Calu3 (cell line): Measurements from ENCODE around the gene TBKBP1. TPM values are rescaled to one million over a fixed set of nuclear protein-coding genes. Genes with fewer than 3 reads are reported as not detected.
A peak's percentile ranks its signal among the peaks of the same experiment; 100 is the strongest.

ENCODE experiments used
- BruUV-seq: library from RNA; stranded (reverse); fragments of 400-500 nt; replicated peaks from 2 replicates; lab custom pipeline; 2021; lab: Mats Ljungman, UMichigan
- CTCF ChIA-PET: fragments of 300-600 bp; sonication (Branson Sonifier 250); formaldehyde crosslinking; loops from one replicate; lab custom pipeline; 2022; ENCODE audit warnings: antibody characterized with exemption; lab: Charles Lee
- DNase-seq: peaks from one replicate; pipeline ENCODE4 v3.0.0; 2022
- H3K27ac Mint-ChIP-seq: one replicate; pipeline ENCODE4 v1.8.0; 2022; ENCODE audit warnings: mixed read lengths; ENCODE audit not compliant: unreplicated experiment
- H3K27me3 Mint-ChIP-seq: one replicate; pipeline ENCODE4 v1.8.0; 2022; ENCODE audit warnings: mixed read lengths; ENCODE audit not compliant: unreplicated experiment
- H3K36me3 Mint-ChIP-seq: one replicate; pipeline ENCODE4 v1.8.0; 2022; ENCODE audit warnings: mild to moderate bottlenecking, moderate library complexity, mixed read lengths; ENCODE audit not compliant: insufficient read depth, unreplicated experiment
- H3K4me1 Mint-ChIP-seq: one replicate; pipeline ENCODE4 v1.8.0; 2022; ENCODE audit warnings: mild to moderate bottlenecking, low read depth, mixed read lengths; ENCODE audit not compliant: unreplicated experiment
- H3K4me3 Mint-ChIP-seq: one replicate; pipeline ENCODE4 v1.8.0; 2022; ENCODE audit warnings: mild to moderate bottlenecking, low read depth, moderate library complexity, mixed read lengths; ENCODE audit not compliant: unreplicated experiment
- H3K9me3 Mint-ChIP-seq: one replicate; pipeline ENCODE4 v1.8.0; 2022; ENCODE audit warnings: low read depth, mixed read lengths; ENCODE audit not compliant: unreplicated experiment
- intact Hi-C: fragments of 100-400 bp; cut with micrococcal nuclease; formaldehyde crosslinking; loops from one replicate; pipeline ENCODE4 v1.10.0; 2022; ENCODE audit not compliant: unreplicated experiment
- total RNA-seq: library from RNA; stranded (reverse); gene quantifications from 2 replicates; pipeline ENCODE4 v1.2.3, GENCODE V29; 2022
- TF ChIP-seq, protein P1 (sequence below): fragments of 200-600 bp; IDR thresholded peaks from one replicate; pipeline ENCODE4 v1.8.0; 2022; ENCODE audit warnings: antibody characterized with exemption; ENCODE audit not compliant: unreplicated experiment

The TBKBP1 gene
- total RNA-seq, 1 experiment from 2014 or later: 6.4 TPM

DNA sequence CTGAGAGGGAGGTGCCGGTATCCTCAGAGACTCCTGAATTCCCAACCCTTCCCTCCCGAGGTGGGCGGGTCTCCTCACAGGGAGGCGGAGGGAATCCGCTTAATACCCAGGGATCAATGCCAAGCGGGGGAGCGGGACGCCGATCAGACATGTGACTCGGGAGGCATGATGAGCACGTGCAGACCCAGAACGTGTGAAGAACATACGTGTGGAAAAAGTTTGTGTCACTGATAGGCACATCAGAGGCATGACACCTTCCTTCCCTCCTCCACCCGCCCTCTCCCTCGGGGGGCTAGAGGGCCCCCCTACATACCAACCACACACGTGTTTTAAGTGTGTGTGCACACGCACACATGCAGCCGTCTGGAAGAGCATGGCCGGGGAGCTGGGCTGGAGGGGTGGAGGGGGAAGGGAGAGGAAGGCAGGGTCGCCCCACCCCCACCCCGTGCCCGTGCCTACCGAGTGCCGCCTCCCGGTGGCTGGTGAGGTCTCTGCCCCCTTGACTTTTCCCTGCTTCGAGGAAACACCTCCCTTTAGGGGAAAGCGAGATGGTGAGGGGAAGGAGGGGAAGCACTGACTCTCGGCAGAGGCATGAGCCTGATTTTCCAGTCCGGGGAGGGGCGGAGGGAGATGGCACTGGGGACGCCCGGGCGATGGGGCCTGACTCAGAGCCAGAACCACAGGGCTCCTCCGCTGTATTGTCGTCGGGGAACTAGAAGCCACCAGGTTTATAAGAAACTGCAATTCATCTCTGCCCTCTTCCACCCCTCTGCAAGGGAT lies 27.0 kb downstream of the TBKBP1 start:
- peaks cover 4% of the 10 kb centered on the region for H3K36me3 Mint-ChIP-seq
- H3K27ac Mint-ChIP-seq: no peak overlapping the region
- intact Hi-C loops: no loop called here
- no peak overlapping the region for H3K4me3 Mint-ChIP-seq
- CTCF ChIA-PET: no interaction called here
- DNase-seq: peak; percentile 72
- H3K9me3 Mint-ChIP-seq: no peaks in the 10 kb centered on the region
- H3K27me3 Mint-ChIP-seq: peaks cover 100% of the 10 kb centered on the region
- peaks cover 21% of the 10 kb centered on the region for H3K4me1 Mint-ChIP-seq
- TF ChIP-seq, protein P1, sequence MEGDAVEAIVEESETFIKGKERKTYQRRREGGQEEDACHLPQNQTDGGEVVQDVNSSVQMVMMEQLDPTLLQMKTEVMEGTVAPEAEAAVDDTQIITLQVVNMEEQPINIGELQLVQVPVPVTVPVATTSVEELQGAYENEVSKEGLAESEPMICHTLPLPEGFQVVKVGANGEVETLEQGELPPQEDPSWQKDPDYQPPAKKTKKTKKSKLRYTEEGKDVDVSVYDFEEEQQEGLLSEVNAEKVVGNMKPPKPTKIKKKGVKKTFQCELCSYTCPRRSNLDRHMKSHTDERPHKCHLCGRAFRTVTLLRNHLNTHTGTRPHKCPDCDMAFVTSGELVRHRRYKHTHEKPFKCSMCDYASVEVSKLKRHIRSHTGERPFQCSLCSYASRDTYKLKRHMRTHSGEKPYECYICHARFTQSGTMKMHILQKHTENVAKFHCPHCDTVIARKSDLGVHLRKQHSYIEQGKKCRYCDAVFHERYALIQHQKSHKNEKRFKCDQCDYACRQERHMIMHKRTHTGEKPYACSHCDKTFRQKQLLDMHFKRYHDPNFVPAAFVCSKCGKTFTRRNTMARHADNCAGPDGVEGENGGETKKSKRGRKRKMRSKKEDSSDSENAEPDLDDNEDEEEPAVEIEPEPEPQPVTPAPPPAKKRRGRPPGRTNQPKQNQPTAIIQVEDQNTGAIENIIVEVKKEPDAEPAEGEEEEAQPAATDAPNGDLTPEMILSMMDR: no peak
- BruUV-seq: no TSS peak

DNA sequence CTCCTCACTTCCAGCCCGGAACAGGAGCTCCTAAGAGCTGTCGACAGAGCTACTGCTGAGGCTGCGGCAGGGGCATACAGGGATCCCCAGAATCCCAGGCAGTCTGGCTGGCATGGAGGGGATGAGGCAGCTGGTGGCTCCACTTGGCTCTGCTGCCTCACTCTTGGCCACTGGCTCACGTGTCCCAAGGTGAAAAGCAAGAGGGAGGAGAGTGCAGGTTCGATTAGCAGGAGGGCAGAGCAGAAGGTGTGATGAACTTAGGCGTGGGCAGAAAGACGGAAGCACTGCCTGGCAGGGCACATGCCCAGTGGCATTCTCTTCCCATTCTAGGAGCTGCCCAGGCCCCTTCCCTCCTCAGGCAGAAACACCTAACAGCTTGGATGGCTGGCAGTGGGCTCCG lies 27.8 kb downstream of the TBKBP1 start:
- CTCF ChIA-PET: interaction anchor here (0.6 kb wide), 1 partner anchor 67 kb away, joined by 4 read pairs; no protein-coding TSS in a partner anchor
- peaks cover 4% of the 10 kb centered on the region for H3K36me3 Mint-ChIP-seq
- H3K4me1 Mint-ChIP-seq: peaks cover 21% of the 10 kb centered on the region
- H3K27me3 Mint-ChIP-seq: peaks cover 100% of the 10 kb centered on the region
- H3K4me3 Mint-ChIP-seq: no peak overlapping the region
- BruUV-seq: no TSS peak
- H3K27ac Mint-ChIP-seq: no peak overlapping the region
- intact Hi-C loops: no loop called here
- TF ChIP-seq, protein P1: no peak
- no peak for DNase-seq
- no peaks in the 10 kb centered on the region for H3K9me3 Mint-ChIP-seq

DNA sequence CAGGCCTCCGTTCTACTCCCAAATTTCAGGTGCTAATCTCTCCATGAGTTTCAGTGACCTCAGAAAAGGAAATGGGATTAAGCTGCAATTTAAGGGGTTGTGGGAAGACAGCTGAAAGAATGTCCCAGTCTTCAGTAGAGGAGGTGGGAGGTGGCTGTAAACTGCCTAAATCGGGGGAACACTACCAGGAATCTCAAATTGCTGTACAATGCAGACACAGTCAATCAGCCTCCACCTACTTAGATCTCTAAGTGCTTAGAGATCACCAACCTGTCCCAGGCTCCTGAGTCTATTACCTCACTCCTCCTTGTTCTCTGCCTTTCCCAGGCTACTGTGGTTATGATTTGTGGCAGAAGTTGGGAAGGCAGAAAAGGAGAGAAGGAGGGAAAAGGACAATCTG lies 30.7 kb downstream of the TBKBP1 start:
- Mint-ChIP-seq H3K27ac (no peak overlapping the region), H3K27me3 (peaks cover 100% of the 10 kb centered on the region), H3K4me3 (no peak overlapping the region), H3K9me3 (no peaks in the 10 kb centered on the region), H3K4me1 (no peaks in the 10 kb centered on the region), H3K36me3 (peaks cover 4% of the 10 kb centered on the region)
- DNase-seq: no peak
- no TSS peak for BruUV-seq
- CTCF ChIA-PET: interaction anchor here (1.0 kb wide), 1 partner anchor 8 kb away, joined by 3 read pairs; the partner anchor contains the start of gene TBX21
- intact Hi-C loops: no loop called here
- TF ChIP-seq, protein P1: no peak

DNA sequence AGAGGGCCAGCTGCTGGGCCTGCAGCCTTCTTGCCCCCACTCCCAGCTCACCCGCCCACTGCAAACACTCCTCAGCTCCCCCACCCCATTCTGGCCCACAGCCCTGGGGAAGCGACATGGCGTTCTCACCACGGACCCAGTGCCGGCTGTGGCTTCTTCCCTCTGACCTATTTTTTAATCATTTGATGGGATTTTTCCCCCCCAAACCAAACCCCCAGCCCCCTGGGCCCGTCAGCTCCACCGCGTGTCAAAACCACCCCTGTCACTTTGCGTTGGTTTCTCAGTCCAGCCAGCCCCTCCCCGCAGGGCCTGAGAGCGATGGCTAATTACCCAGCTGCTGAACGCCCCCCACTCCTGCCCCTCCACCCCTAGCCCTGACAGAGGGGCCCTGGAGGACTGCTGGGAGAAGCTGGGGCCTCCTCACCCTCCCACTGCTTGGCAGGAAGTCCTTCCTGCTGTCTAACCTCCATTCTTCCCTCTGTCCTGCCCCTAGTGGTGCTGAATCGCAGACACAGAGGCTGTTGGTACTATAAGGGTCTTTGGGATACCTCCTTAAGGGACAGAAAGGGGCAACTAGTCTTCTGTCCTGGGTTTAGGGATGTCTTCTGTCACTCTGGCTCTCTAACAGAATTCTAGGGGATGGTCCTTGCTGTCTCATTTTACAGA lies 31.6 kb downstream of the TBKBP1 start:
- BruUV-seq: no TSS peak
- Mint-ChIP-seq H3K4me3 (no peak overlapping the region), H3K9me3 (no peaks in the 10 kb centered on the region), H3K27me3 (peaks cover 100% of the 10 kb centered on the region), H3K27ac (no peak overlapping the region), H3K36me3 (peaks cover 4% of the 10 kb centered on the region), H3K4me1 (no peaks in the 10 kb centered on the region)
- CTCF ChIA-PET: no interaction called here
- DNase-seq: no peak
- intact Hi-C loops: no loop called here
- TF ChIP-seq, protein P1: no peak
